Ishikawa (cell line): ENCODE results near the gene RPS19.
A peak's percentile ranks its signal among the peaks of the same experiment; 100 is the strongest.

Source experiments
- CEBPB ChIP-seq: IDR thresholded peaks from 2 replicates; pipeline ENCODE4 v1.6.1; 2012
- CREB1 ChIP-seq: IDR thresholded peaks from 2 replicates; pipeline ENCODE4 v1.6.1; 2012; ENCODE audit warnings: low read depth
- EGR1 ChIP-seq: IDR thresholded peaks from 2 replicates; pipeline ENCODE4 v1.6.1; 2012
- EP300 ChIP-seq: IDR thresholded peaks from 2 replicates; pipeline ENCODE4 v1.6.1; 2012; ENCODE audit warnings: borderline replicate concordance
- FOXM1 ChIP-seq: IDR thresholded peaks from 2 replicates; pipeline ENCODE4 v1.6.1; 2012; ENCODE audit warnings: low read depth, borderline replicate concordance
- MAX ChIP-seq: IDR thresholded peaks from 2 replicates; pipeline ENCODE4 v1.6.1; 2012
- NFIC ChIP-seq: IDR thresholded peaks from 2 replicates; pipeline ENCODE4 v1.6.1; 2012
- RAD21 ChIP-seq: IDR thresholded peaks from 2 replicates; pipeline ENCODE4 v1.6.1; 2012; ENCODE audit warnings: low read depth
- REST ChIP-seq: IDR thresholded peaks from 2 replicates; pipeline ENCODE4 v1.6.1; 2012; ENCODE audit warnings: low read depth, mild to moderate bottlenecking
- TAF1 ChIP-seq: IDR thresholded peaks from 2 replicates; pipeline ENCODE4 v1.6.1; 2012; ENCODE audit warnings: low read depth, mild to moderate bottlenecking
- TCF12 ChIP-seq: IDR thresholded peaks from 2 replicates; pipeline ENCODE4 v1.6.1; 2012; ENCODE audit warnings: low read depth
- TEAD4 ChIP-seq: IDR thresholded peaks from 2 replicates; pipeline ENCODE4 v1.6.1; 2012
- USF1 ChIP-seq: IDR thresholded peaks from 2 replicates; pipeline ENCODE4 v1.6.1; 2012
- YY1 ChIP-seq: IDR thresholded peaks from 2 replicates; pipeline ENCODE4 v1.6.1; 2012; ENCODE audit warnings: low read depth
- ZBTB7A ChIP-seq: IDR thresholded peaks from 2 replicates; pipeline ENCODE4 v1.6.1; 2012; ENCODE audit warnings: low read depth

Gene RPS19

GRCh38 chr19:41912899-41913537, 53.0 kb downstream of the RPS19 start:
- TF ChIP-seq ZBTB7A (0 out of 2 replicates have a peak, but pooled peaks have one; percentile 13), RAD21 (no peak)

GRCh38 chr19:41913538-41914423, 53.7 kb downstream of the RPS19 start:
- TF ChIP-seq ZBTB7A (peak; percentile 17; the same call in 1 of the 2 replicates), CREB1 (no peak), TCF12 (no peak), CEBPB (no peak), YY1 (no peak), TEAD4 (no peak)

- TF ChIP-seq EGR1 (no peak), EP300 (no peak), ZBTB7A (no peak), YY1 (no peak), CREB1 (no peak), TEAD4 (no peak), TCF12 (no peak), USF1 (no peak), CEBPB (no peak)
These were observed 55.1 kb downstream of the RPS19 start for GRCh38 chr19:41915021-41915775.

GRCh38 chr19:41915776-41916414, 55.8 kb downstream of the RPS19 start:
- no peak for TF ChIP-seq YY1
- TF ChIP-seq TAF1, result no peak
- no peak for TF ChIP-seq USF1

GRCh38 chr19:41917676-41918075, 57.6 kb downstream of the RPS19 start:
- TF ChIP-seq YY1 (no peak), CREB1 (no peak), TEAD4 (no peak), RAD21 (no peak), USF1 (no peak), FOXM1 (no peak), ZBTB7A (no peak), NFIC (no peak), MAX (no peak), TAF1 (no peak), TCF12 (no peak)

- TF ChIP-seq MAX (no peak), USF1 (no peak), REST (no peak), TCF12 (no peak), ZBTB7A (no peak), EP300 (no peak), TEAD4 (no peak), NFIC (no peak), RAD21 (no peak), CEBPB (no peak), EGR1 (no peak)
These were observed 58.0 kb downstream of the RPS19 start for GRCh38 chr19:41918095-41918494.
